Activated CD8-positive, alpha-beta T cell treated with anti-CD3 and anti-CD28 coated beads for 36 hours (primary cell): ENCODE data around the gene ANKRD33B. TPM values are rescaled to one million over a fixed set of nuclear protein-coding genes. Genes with fewer than 3 reads are reported as not detected.

Experiments
- ATAC-seq: fragments of 200-7000 bp; cut with Tn5 transposase; one replicate; pipeline ENCODE4 v1.10.0; 2021; ENCODE audit warnings: mild to moderate bottlenecking, moderate library complexity
- CTCF ChIA-PET: fragments of 350-600 bp; sonication (Branson Sonifier 250); formaldehyde crosslinking; loops from one replicate; lab custom pipeline; 2021; ENCODE audit warnings: antibody characterized with exemption; lab: Charles Lee
- POLR2A ChIA-PET: fragments of 350-600 bp; sonication (Branson Sonifier 250); formaldehyde crosslinking; loops from one replicate; lab custom pipeline; 2021; ENCODE audit warnings: antibody characterized with exemption; lab: Charles Lee
- DNase-seq: peaks from one replicate; pipeline ENCODE4 v3.0.0-alpha.2; 2020
- H3K27ac Mint-ChIP-seq: one replicate; pipeline ENCODE4 v1.8.0; 2021; ENCODE audit warnings: mild to moderate bottlenecking, mixed read lengths
- H3K27me3 Mint-ChIP-seq: one replicate; pipeline ENCODE4 v1.8.0; 2021; ENCODE audit warnings: mixed read lengths
- H3K36me3 Mint-ChIP-seq: one replicate; pipeline ENCODE4 v1.8.0; 2021; ENCODE audit warnings: low read depth, mixed read lengths
- H3K4me1 Mint-ChIP-seq: one replicate; pipeline ENCODE4 v1.8.0; 2021; ENCODE audit warnings: low read depth, mixed read lengths
- H3K4me3 Mint-ChIP-seq: one replicate; pipeline ENCODE4 v1.8.0; 2021; ENCODE audit warnings: mild to moderate bottlenecking, moderate library complexity, mixed read lengths
- H3K9me3 Mint-ChIP-seq: one replicate; pipeline ENCODE4 v1.8.0; 2021; ENCODE audit warnings: mixed read lengths
- intact Hi-C: fragments of 100-400 bp; cut with micrococcal nuclease; formaldehyde crosslinking; loops from one replicate; pipeline ENCODE4 v1.10.0; 2022
- total RNA-seq, 2 experiments: library from RNA; stranded (reverse); gene quantifications; one replicate each; pipeline ENCODE4 v1.2.3, GENCODE V29; 2021
- TF ChIP-seq, protein P1 (sequence below): fragments of 200-600 bp; IDR thresholded peaks from one replicate; pipeline ENCODE4 v1.8.0; 2022; ENCODE audit warnings: antibody characterized with exemption, mild to moderate bottlenecking

Gene ANKRD33B
- total RNA-seq, 2 experiments from 2014 or later = 13.6 to 13.8 TPM

DNA sequence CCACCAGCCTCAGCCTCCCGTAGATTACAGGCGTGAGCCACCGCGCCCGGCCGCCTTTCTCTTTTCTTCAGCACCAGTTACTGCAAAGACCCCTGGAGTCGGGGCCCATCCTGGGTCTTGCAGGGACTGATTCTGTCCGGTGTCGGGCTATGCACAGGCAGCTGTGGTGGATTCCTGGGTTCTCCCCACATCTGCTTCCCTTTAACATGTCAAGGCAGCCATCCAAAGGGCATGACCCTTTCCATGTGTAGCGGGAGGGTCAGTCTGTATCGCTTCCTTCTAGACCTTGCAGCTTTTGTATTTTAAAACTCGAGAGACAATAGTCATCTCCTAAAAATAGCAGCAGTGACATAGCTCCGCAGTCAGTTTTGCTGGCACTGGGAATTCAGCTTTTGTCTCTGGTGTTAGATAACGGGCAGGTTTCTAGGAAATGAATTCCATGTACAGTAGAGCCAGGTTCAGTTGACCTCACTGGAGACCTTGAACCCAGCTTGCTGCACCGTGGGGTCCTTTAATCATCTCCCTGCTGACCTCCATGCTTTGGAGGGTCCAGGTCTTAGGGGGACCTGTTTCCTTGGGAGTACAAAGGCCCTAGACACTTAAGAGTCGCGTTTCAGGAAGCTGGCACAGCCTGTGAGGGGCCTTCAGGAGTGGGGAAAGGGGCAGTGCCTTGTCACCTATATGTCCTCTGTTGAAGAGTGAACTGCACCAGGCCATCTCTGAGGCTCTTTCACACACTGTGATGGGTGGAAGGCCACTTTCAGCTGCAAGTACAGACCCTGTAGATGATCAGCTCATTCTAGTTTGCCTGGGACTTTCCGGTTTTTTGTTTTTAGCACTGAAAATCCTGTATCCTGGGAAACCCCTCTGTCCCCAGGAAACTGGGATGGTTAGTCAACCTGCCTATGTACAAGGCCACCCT, 13.8 kb downstream of the ANKRD33B start:
- ChIA-PET POLR2A (interaction anchor here (1.1 kb wide), 1 partner anchor 10 kb away, joined by 4 read pairs; no protein-coding TSS in a partner anchor), CTCF (interaction anchor here (0.7 to 1.1 kb wide), 2 partner anchors 12 to 50 kb away, joined by 3 to 4 read pairs; no protein-coding TSS in a partner anchor)
- no peak overlapping the region for H3K4me3 Mint-ChIP-seq

DNA sequence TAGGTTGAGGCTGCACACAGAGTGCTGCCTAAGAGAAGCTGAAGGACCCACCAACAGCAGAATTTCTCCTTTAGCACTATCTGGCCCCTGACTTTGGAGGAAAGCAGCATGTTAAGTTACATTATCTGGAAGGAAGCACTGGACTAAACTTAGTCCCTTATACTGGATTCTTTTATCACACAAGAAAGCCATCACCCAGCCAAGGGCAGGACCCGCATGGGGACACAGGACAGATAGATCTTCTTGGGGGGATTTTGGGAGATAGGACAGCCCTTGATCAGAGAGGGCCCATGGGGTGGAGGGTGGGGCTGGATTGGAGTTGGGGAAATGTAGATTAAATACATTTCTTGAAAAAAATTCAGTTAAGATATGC, 14.4 kb downstream of the ANKRD33B start:
- intact Hi-C loops = no loop called here
- Mint-ChIP-seq H3K9me3 (no peaks in the 10 kb centered on the region), H3K27ac (no peak overlapping the region), H3K36me3 (peaks cover 6% of the 10 kb centered on the region), H3K27me3 (peaks cover 3% of the 10 kb centered on the region), H3K4me1 (peaks cover 55% of the 10 kb centered on the region), H3K4me3 (no peak overlapping the region)
- TF ChIP-seq, protein P1, sequence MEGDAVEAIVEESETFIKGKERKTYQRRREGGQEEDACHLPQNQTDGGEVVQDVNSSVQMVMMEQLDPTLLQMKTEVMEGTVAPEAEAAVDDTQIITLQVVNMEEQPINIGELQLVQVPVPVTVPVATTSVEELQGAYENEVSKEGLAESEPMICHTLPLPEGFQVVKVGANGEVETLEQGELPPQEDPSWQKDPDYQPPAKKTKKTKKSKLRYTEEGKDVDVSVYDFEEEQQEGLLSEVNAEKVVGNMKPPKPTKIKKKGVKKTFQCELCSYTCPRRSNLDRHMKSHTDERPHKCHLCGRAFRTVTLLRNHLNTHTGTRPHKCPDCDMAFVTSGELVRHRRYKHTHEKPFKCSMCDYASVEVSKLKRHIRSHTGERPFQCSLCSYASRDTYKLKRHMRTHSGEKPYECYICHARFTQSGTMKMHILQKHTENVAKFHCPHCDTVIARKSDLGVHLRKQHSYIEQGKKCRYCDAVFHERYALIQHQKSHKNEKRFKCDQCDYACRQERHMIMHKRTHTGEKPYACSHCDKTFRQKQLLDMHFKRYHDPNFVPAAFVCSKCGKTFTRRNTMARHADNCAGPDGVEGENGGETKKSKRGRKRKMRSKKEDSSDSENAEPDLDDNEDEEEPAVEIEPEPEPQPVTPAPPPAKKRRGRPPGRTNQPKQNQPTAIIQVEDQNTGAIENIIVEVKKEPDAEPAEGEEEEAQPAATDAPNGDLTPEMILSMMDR = no peak
- DNase-seq (no peak), ATAC-seq (no peak)
- POLR2A ChIA-PET = interaction anchor here (1.1 kb wide), 1 partner anchor 11 kb away, joined by 4 read pairs; no protein-coding TSS in a partner anchor
- CTCF ChIA-PET = interaction anchor here (1.1 kb wide), 1 partner anchor 49 kb away, joined by 4 read pairs; no protein-coding TSS in a partner anchor

More for the DNA sequence above, 13.8 kb downstream of the ANKRD33B start:
- intact Hi-C loops = no loop called here
- DNase-seq (no peak), ATAC-seq (no peak)
- Mint-ChIP-seq H3K4me1 (peaks cover 54% of the 10 kb centered on the region), H3K27ac (no peak overlapping the region), H3K27me3 (peaks cover 2% of the 10 kb centered on the region), H3K36me3 (peaks cover 7% of the 10 kb centered on the region), H3K9me3 (no peaks in the 10 kb centered on the region)
- TF ChIP-seq, protein P1 = no peak

DNA sequence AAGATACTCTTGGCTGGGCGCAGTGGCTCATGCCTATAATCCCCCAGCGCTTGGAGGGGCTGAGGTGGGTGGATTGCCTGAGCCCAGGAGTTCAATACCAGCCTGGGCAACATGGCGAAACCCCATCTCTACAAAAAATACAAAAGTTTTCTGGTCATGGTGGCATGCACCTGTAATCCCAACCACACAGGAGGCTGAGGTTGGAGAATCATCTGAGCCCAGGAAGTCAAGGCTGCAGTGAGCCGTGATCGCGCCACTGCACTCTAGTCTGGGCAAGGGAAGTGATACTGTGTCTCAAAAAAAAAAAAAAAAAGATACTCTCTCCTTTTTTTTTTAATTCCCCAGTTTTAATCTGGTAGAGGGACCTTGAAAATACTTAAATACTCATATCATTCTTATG, 15.0 kb downstream of the ANKRD33B start:
- TF ChIP-seq, protein P1 = no peak
- CTCF ChIA-PET = no interaction called here
- peaks cover 6% of the 10 kb centered on the region for H3K36me3 Mint-ChIP-seq
- DNase-seq = no peak
- H3K4me3 Mint-ChIP-seq = peak overlapping the region; percentile 3
- H3K27ac Mint-ChIP-seq = no peak overlapping the region
- no peak for ATAC-seq
- no peaks in the 10 kb centered on the region for H3K9me3 Mint-ChIP-seq
- POLR2A ChIA-PET = interaction anchor here (0.6 to 0.7 kb wide), 2 partner anchors 409 to 617 kb away, joined by 3 to 4 read pairs; no protein-coding TSS in a partner anchor
- H3K4me1 Mint-ChIP-seq = peaks cover 59% of the 10 kb centered on the region
- H3K27me3 Mint-ChIP-seq = peaks cover 6% of the 10 kb centered on the region
- intact Hi-C loops = no loop called here

DNA sequence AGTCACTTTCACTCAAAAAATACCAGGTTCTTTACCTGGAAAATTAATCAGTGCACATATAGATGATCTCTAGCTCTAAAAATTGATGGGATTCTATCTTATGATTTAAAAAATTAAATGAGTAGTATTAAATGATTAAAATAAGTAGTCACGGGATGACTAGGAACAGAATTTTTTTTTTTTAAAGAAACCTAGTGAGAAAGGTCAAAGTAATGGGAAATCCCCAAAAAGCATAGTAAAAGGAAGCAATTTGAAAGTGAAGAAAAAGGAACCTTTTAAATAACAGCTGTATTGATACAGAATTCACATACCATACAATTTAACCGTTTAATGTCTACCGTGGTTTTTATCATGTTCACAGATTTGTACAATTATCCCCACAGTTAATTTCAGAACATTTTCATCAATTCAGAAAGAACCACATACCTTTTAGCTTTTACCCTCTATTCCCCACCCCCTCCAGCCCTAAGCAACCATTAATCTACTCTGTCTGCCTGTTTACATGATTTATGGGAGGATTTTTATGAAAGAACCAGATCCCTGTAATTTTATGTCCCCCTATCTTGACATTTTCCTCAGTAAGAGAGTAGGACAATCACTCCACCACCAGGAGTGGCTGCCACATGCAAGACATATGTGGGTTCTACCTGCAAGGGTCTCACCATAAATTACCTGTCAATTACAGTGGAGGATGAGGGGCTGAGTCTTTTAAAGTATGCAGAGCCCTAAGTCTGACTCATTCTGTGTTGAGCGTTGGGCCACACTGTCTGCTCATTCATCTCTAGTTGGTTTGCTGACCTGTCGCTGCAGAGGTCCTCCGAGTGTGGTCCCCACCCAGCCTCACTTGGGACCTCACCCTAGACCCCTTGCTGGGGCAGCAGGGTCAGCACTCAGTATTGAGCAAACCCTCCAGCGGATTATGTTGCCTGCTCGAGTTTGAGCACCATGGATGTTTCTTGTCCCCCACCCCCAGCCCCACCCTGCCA, 16.0 kb downstream of the ANKRD33B start:
- Mint-ChIP-seq H3K9me3 (no peaks in the 10 kb centered on the region), H3K27me3 (peaks cover 14% of the 10 kb centered on the region), H3K36me3 (peaks cover 9% of the 10 kb centered on the region), H3K4me3 (peak overlapping the region; percentile 41), H3K4me1 (peaks cover 66% of the 10 kb centered on the region), H3K27ac (peak overlapping the region; percentile 63)
- DNase-seq (no peak), ATAC-seq (peak; percentile 63)
- ChIA-PET CTCF (no interaction called here), POLR2A (interaction anchor here (0.6 to 0.7 kb wide), 2 partner anchors 409 to 618 kb away, joined by 3 to 4 read pairs; no protein-coding TSS in a partner anchor)
- intact Hi-C loops = no loop called here
- TF ChIP-seq, protein P1 = no peak
